MM.1S (cell line): Measurements from ENCODE around the gene GRM1.
"Not testable (repeated sequence)": the region's sequence is repeated elsewhere in the genome, so short reads cannot be mapped to it uniquely, and the experiment has no call there.

Source experiments
- DNase-seq: peaks from one replicate; pipeline ENCODE4 v3.0.0-alpha.2; 2015
- H2AFZ ChIP-seq: fragments of 300-600 bp; sonication (generic); 2 replicates; pipeline ENCODE4 v1.6.0; 2016; ENCODE audit warnings: antibody characterized with exemption, low read length
- H3F3A ChIP-seq: fragments of 300-600 bp; sonication (generic); 2 replicates; pipeline ENCODE4 v1.6.1; 2016; ENCODE audit warnings: mild to moderate bottlenecking, antibody characterized with exemption, low read length, moderate library complexity, mixed read lengths; ENCODE audit not compliant: insufficient read depth
- H3K27ac ChIP-seq: fragments of 300-600 bp; sonication (generic); 2 replicates; pipeline ENCODE4 v1.5.1; 2016; ENCODE audit warnings: mild to moderate bottlenecking, low read length
- H3K27me3 ChIP-seq: fragments of 300-600 bp; sonication (generic); replicated peaks from 2 replicates; pipeline ENCODE4 v1.6.0; 2016; ENCODE audit warnings: low read length; ENCODE audit not compliant: insufficient read depth
- H3K36me3 ChIP-seq: fragments of 300-600 bp; sonication (generic); replicated peaks from 2 replicates; pipeline ENCODE4 v1.6.1; 2016; ENCODE audit warnings: mild to moderate bottlenecking, low read length, mixed read lengths; ENCODE audit not compliant: insufficient read depth
- H3K4me1 ChIP-seq: fragments of 300-600 bp; sonication (generic); 2 replicates; pipeline ENCODE4 v1.6.1; 2016; ENCODE audit warnings: low read length, mixed read lengths
- H3K4me2 ChIP-seq: fragments of 300-600 bp; sonication (generic); 2 replicates; pipeline ENCODE4 v1.6.0; 2016; ENCODE audit warnings: low read depth, low read length
- H3K4me3 ChIP-seq: fragments of 300-600 bp; sonication (generic); 2 replicates; pipeline ENCODE4 v1.5.1; 2016; ENCODE audit warnings: low read length, mixed read lengths
- H3K79me2 ChIP-seq: fragments of 300-600 bp; sonication (generic); 2 replicates; pipeline ENCODE4 v1.6.1; 2016; ENCODE audit warnings: mixed run types, low read length, mixed read lengths
- H3K9ac ChIP-seq: fragments of 300-600 bp; sonication (generic); 2 replicates; pipeline ENCODE4 v1.6.1; 2016; ENCODE audit warnings: low read length, mixed read lengths
- H3K9me2 ChIP-seq: fragments of 300-600 bp; sonication (generic); replicated peaks from 2 replicates; pipeline ENCODE4 v1.6.1; 2016; ENCODE audit warnings: mild to moderate bottlenecking, low read length, mixed read lengths; ENCODE audit not compliant: insufficient read depth
- H3K9me3 ChIP-seq: fragments of 300-600 bp; sonication (generic); replicated peaks from 2 replicates; pipeline ENCODE4 v1.6.1; 2016; ENCODE audit warnings: mild to moderate bottlenecking, low read length, mixed read lengths; ENCODE audit not compliant: insufficient read depth
- H4K20me1 ChIP-seq: fragments of 300-600 bp; sonication (generic); 2 replicates; pipeline ENCODE4 v1.6.1; 2016; ENCODE audit warnings: mild to moderate bottlenecking, low read length, moderate library complexity, mixed read lengths; ENCODE audit not compliant: insufficient read depth
- EZH2 ChIP-seq: fragments of 300-600 bp; sonication (generic); optimal IDR thresholded peaks from 2 replicates; pipeline ENCODE3; 2017; ENCODE audit warnings: low read depth, mild to moderate bottlenecking, antibody characterized with exemption, low read length, mixed read lengths
- EZH2phosphoT487 ChIP-seq: fragments of 300-600 bp; sonication (generic); IDR thresholded peaks from 2 replicates; pipeline ENCODE4 v1.6.1; 2018; ENCODE audit warnings: antibody characterized with exemption, low read length
- TF ChIP-seq, protein P1 (sequence below): fragments of 300-600 bp; sonication (generic); IDR thresholded peaks from 2 replicates; pipeline ENCODE4 v1.5.1; 2016; ENCODE audit warnings: antibody characterized with exemption, low read length, mixed read lengths

Gene GRM1

GRCh38 chr6:146265056-146265455 is 236.2 kb downstream of the GRM1 start:
- no peaks in the 10 kb centered on the region for H4K20me1 ChIP-seq
- no peak overlapping the region for H3K27ac ChIP-seq
- H3K4me1 ChIP-seq: no peaks in the 10 kb centered on the region
- H2AFZ ChIP-seq: no peak overlapping the region
- no peak overlapping the region for H3K4me2 ChIP-seq
- H3K9me3 ChIP-seq: no peaks in the 10 kb centered on the region
- TF ChIP-seq, protein P1, sequence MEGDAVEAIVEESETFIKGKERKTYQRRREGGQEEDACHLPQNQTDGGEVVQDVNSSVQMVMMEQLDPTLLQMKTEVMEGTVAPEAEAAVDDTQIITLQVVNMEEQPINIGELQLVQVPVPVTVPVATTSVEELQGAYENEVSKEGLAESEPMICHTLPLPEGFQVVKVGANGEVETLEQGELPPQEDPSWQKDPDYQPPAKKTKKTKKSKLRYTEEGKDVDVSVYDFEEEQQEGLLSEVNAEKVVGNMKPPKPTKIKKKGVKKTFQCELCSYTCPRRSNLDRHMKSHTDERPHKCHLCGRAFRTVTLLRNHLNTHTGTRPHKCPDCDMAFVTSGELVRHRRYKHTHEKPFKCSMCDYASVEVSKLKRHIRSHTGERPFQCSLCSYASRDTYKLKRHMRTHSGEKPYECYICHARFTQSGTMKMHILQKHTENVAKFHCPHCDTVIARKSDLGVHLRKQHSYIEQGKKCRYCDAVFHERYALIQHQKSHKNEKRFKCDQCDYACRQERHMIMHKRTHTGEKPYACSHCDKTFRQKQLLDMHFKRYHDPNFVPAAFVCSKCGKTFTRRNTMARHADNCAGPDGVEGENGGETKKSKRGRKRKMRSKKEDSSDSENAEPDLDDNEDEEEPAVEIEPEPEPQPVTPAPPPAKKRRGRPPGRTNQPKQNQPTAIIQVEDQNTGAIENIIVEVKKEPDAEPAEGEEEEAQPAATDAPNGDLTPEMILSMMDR: no peak
- TF ChIP-seq EZH2phosphoT487: no peak
- no peak for TF ChIP-seq EZH2
- H3K36me3 ChIP-seq: no peaks in the 10 kb centered on the region
- H3F3A ChIP-seq: no peaks in the 10 kb centered on the region
- H3K9me2 ChIP-seq: no peaks in the 10 kb centered on the region
- H3K79me2 ChIP-seq: no peaks in the 10 kb centered on the region
- no peaks in the 10 kb centered on the region for H3K27me3 ChIP-seq
- no peak overlapping the region for H3K9ac ChIP-seq
- H3K4me3 ChIP-seq: no peak overlapping the region
- no peak for DNase-seq

DNA sequence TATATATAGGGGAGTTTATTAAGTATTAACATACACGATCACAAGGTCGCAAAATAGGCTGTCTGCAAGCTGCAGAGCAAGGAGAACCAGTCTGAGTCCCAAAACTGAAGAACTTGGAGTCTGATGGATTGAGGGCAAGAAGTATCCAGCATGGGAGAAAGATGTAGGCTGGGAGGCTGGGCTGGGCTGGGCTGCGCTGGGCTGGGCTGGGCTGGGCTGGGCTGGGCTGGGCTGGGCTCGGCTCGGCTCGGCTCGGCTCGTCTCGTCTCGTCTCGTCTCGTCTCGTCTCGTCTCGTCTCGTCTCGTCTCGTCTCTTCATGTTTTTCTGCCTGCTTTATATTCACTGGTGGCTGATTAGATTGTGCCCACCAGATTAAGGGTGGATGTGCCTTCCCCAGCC is 238.6 kb downstream of the GRM1 start:
- no peak overlapping the region for H3K4me3 ChIP-seq
- no peak overlapping the region for H3K27ac ChIP-seq
- no peaks in the 10 kb centered on the region for H3K9me3 ChIP-seq
- H3F3A ChIP-seq: no peaks in the 10 kb centered on the region
- H4K20me1 ChIP-seq: no peaks in the 10 kb centered on the region
- TF ChIP-seq EZH2phosphoT487 (no peak), EZH2 (no peak)
- TF ChIP-seq, protein P1: no peak
- H3K79me2 ChIP-seq: no peaks in the 10 kb centered on the region
- no peak for DNase-seq
- H3K9me2 ChIP-seq: no peaks in the 10 kb centered on the region
- H3K4me1 ChIP-seq: no peaks in the 10 kb centered on the region
- no peak overlapping the region for H2AFZ ChIP-seq
- no peaks in the 10 kb centered on the region for H3K36me3 ChIP-seq
- no peak overlapping the region for H3K9ac ChIP-seq
- H3K4me2 ChIP-seq: no peak overlapping the region
- H3K27me3 ChIP-seq: no peaks in the 10 kb centered on the region

DNA sequence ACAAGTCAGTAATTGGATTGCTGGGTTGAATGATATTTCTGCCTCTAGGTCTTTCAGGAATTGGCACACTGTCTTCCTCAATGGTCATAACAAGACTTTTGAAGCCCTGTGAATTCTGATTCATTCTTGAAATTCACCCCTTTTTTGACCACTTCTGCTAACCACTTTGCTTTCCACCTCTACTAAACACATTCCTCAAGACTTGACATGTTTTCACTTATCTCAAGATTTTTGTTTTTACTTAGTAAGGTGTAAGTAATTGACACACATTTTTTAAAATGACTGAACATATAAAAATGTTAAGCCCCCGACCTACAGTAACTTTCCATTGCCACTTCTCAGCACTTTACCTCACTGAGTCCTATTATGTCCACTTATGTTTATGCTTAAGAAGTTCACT is 239.1 kb downstream of the GRM1 start:
- H3K9me2 ChIP-seq: no peaks in the 10 kb centered on the region
- H3K4me1 ChIP-seq: no peaks in the 10 kb centered on the region
- no peaks in the 10 kb centered on the region for H3K9me3 ChIP-seq
- no peaks in the 10 kb centered on the region for H3K27me3 ChIP-seq
- H3F3A ChIP-seq: no peaks in the 10 kb centered on the region
- H3K4me2 ChIP-seq: no peak overlapping the region
- H4K20me1 ChIP-seq: no peaks in the 10 kb centered on the region
- no peak overlapping the region for H3K4me3 ChIP-seq
- TF ChIP-seq, protein P1: no peak
- no peak for TF ChIP-seq EZH2
- no peak for TF ChIP-seq EZH2phosphoT487
- no peak for DNase-seq
- no peaks in the 10 kb centered on the region for H3K79me2 ChIP-seq
- no peak overlapping the region for H3K27ac ChIP-seq
- no peak overlapping the region for H2AFZ ChIP-seq
- H3K9ac ChIP-seq: no peak overlapping the region
- no peaks in the 10 kb centered on the region for H3K36me3 ChIP-seq

DNA sequence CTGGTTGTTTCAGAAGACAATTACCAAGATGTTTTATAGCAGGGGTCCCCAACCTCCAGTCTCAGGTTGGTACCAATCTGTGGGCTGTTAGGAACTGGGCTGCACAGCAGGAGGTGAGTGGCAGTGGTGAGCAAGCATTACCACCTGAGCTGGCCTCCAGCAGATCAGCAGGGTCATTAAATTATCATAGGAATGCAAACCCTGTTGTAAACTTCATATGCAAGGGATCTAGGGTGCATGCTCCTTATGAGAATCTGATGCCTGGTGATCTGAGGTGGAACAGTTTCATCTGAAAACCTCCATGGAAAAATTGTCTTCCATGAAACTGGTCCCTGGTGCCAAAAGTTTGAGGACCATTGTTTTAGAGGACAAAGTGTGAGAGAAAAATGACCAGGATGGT is 240.6 kb downstream of the GRM1 start:
- no peaks in the 10 kb centered on the region for H3K79me2 ChIP-seq
- H3K9ac ChIP-seq: no peak overlapping the region
- H3K27ac ChIP-seq: no peak overlapping the region
- H3K9me2 ChIP-seq: no peaks in the 10 kb centered on the region
- TF ChIP-seq, protein P1: no peak
- TF ChIP-seq EZH2phosphoT487 (no peak), EZH2 (no peak)
- DNase-seq: no peak
- H3K4me1 ChIP-seq: no peaks in the 10 kb centered on the region
- no peak overlapping the region for H3K4me3 ChIP-seq
- H3K36me3 ChIP-seq: no peaks in the 10 kb centered on the region
- H2AFZ ChIP-seq: no peak overlapping the region
- no peaks in the 10 kb centered on the region for H3F3A ChIP-seq
- H3K27me3 ChIP-seq: no peaks in the 10 kb centered on the region
- H4K20me1 ChIP-seq: no peaks in the 10 kb centered on the region
- no peaks in the 10 kb centered on the region for H3K9me3 ChIP-seq
- no peak overlapping the region for H3K4me2 ChIP-seq

DNA sequence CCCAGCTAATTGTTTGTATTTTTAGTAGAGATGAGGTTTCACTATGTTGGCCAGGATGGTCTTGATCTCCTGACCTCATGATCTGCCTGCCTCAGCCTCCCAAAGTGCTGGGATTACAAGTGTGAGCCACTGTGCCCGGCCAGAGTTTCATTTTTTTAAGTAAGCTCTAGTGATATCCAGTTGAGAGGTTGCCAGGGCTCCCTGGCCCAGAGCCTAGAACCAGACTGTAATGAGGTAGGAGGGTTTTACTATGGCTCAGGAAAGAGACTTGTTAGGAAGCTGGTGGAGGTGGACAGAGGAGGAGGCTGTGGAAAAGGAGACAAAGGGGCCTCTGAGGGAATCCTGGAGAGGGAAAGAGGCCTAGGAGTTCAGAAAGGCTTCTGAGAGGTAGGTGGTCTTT is 242.3 kb downstream of the GRM1 start:
- not testable (repeated sequence) for H3K4me1 ChIP-seq, H3K27ac ChIP-seq, H2AFZ ChIP-seq, H3K36me3 ChIP-seq, H3K79me2 ChIP-seq, H3K4me3 ChIP-seq, H3K4me2 ChIP-seq, H4K20me1 ChIP-seq, H3F3A ChIP-seq, H3K9me2 ChIP-seq, H3K9me3 ChIP-seq, H3K9ac ChIP-seq, H3K27me3 ChIP-seq, DNase-seq
